ENCODE measurements around the gene ZBED2. TPM values are rescaled to one million over a fixed set of nuclear protein-coding genes. Genes with fewer than 3 reads are reported as not detected.
"Not testable (repeated sequence)": the region's sequence is repeated elsewhere in the genome, so short reads cannot be mapped to it uniquely, and the experiment has no call there.

The ZBED2 gene
- total RNA-seq, 4 donors from 2014 or later, result 0.35 TPM; not detected in 3

GRCh38 chr3:111570404-111571030 is 24.6 kb downstream of the ZBED2 start:
- TF ChIP-seq POLR2A (IDR thresholded peaks at IDR 0.05), result no peak
- TF ChIP-seq CTCF (IDR thresholded peaks at IDR 0.05), result no peak

GRCh38 chr3:111568911-111569310 is 26.2 kb downstream of the ZBED2 start:
- H3K27me3 ChIP-seq, result no peaks in the 10 kb centered on the region
- intact Hi-C loops (cut with DNase I; ENCODE audit: low total_unique reads), result no loop called here
- TF ChIP-seq POLR2A (IDR thresholded peaks at IDR 0.05) (no peak), CTCF (IDR thresholded peaks at IDR 0.05) (no peak)
- no peak overlapping the region for H3K4me3 ChIP-seq
- no peaks in the 10 kb centered on the region for H3K36me3 ChIP-seq
- H3K9me3 ChIP-seq, result no peaks in the 10 kb centered on the region
- no peaks in the 10 kb centered on the region for H3K4me1 ChIP-seq
- no peak for DNase-seq
- H3K27ac ChIP-seq, result no peak overlapping the region

More at GRCh38 chr3:111570404-111571030, 24.6 kb downstream of the ZBED2 start:
- Histone ChIP-seq H3K4me1 (no peaks in the 10 kb centered on the region), H3K27ac (no peak overlapping the region), H3K4me3 (no peak overlapping the region), H3K36me3 (no peaks in the 10 kb centered on the region), H3K9me3 (no peaks in the 10 kb centered on the region), H3K27me3 (no peaks in the 10 kb centered on the region)
- no peak for DNase-seq
- intact Hi-C loops (cut with DNase I; ENCODE audit: low total_unique reads), result no loop called here

GRCh38 chr3:111568355-111568754 is 26.8 kb downstream of the ZBED2 start:
- Histone ChIP-seq H3K4me1 (no peaks in the 10 kb centered on the region), H3K27me3 (no peaks in the 10 kb centered on the region), H3K36me3 (no peaks in the 10 kb centered on the region), H3K4me3 (no peak overlapping the region), H3K27ac (no peak overlapping the region), H3K9me3 (no peaks in the 10 kb centered on the region)
- DNase-seq, result no peak
- TF ChIP-seq CTCF (IDR thresholded peaks at IDR 0.05) (no peak), POLR2A (IDR thresholded peaks at IDR 0.05) (no peak)
- intact Hi-C loops (cut with DNase I; ENCODE audit: low total_unique reads), result no loop called here

- Histone ChIP-seq H3K27me3 (no peaks in the 10 kb centered on the region), H3K4me1 (no peaks in the 10 kb centered on the region), H3K36me3 (no peaks in the 10 kb centered on the region), H3K9me3 (no peaks in the 10 kb centered on the region), H3K4me3 (no peak overlapping the region), H3K27ac (no peak overlapping the region)
- TF ChIP-seq CTCF (IDR thresholded peaks at IDR 0.05) (no peak), POLR2A (IDR thresholded peaks at IDR 0.05) (no peak)
- intact Hi-C loops (cut with DNase I; ENCODE audit: low total_unique reads), result no loop called here
- no peak for DNase-seq
Measured at GRCh38 chr3:111566844-111567243, 28.3 kb downstream of the ZBED2 start.

- H3K27ac ChIP-seq; H3K4me3 ChIP-seq; H3K36me3 ChIP-seq; intact Hi-C loops (cut with DNase I; ENCODE audit: low total_unique reads); H3K9me3 ChIP-seq; H3K4me1 ChIP-seq; H3K27me3 ChIP-seq; DNase-seq: not testable (repeated sequence)
Measured at GRCh38 chr3:111561902-111562301, 33.2 kb downstream of the ZBED2 start.

GRCh38 chr3:111548756-111549155 is 46.4 kb downstream of the ZBED2 start:
- Histone ChIP-seq H3K4me3 (no peak overlapping the region), H3K36me3 (no peaks in the 10 kb centered on the region), H3K4me1 (no peaks in the 10 kb centered on the region), H3K9me3 (no peaks in the 10 kb centered on the region), H3K27me3 (no peaks in the 10 kb centered on the region), H3K27ac (no peak overlapping the region)
- intact Hi-C loops (cut with DNase I; ENCODE audit: low total_unique reads), result no loop called here
- DNase-seq, result no peak
- TF ChIP-seq POLR2A (IDR thresholded peaks at IDR 0.05) (no peak), CTCF (IDR thresholded peaks at IDR 0.05) (no peak)
